IMR-90 (cell line): ENCODE measurements around the gene OR51G1. TPM values are rescaled to one million over a fixed set of nuclear protein-coding genes. Genes with fewer than 3 reads are reported as not detected.
"Not testable (repeated sequence)": the region's sequence is repeated elsewhere in the genome, so short reads cannot be mapped to it uniquely, and the experiment has no call there.

Experiments
- ATAC-seq: fragments of 200-7000 bp; cut with Tn5 transposase; 2 replicates; pipeline ENCODE4 v1.9.1; 2020; ENCODE audit warnings: low read depth, mild to moderate bottlenecking, moderate library complexity
- BruUV-seq: library from RNA; stranded (reverse); fragments of 400-500 nt; replicated peaks from 2 replicates; lab custom pipeline; 2021; lab: Mats Ljungman, UMichigan
- CTCF ChIA-PET: fragments of 300-600 bp; formaldehyde crosslinking; extraction: SDS; loops from one replicate; lab custom pipeline; 2021; ENCODE audit warnings: antibody characterized with exemption; lab: Yijun Ruan, JAX
- POLR2A ChIA-PET: fragments of 300-600 bp; sonication (Branson Sonifier 250); formaldehyde crosslinking; loops from one replicate; lab custom pipeline; 2022; ENCODE audit warnings: antibody characterized with exemption; ENCODE audit not compliant: unreplicated experiment; lab: Charles Lee
- DNase-seq: peaks from one replicate; pipeline ENCODE4 v3.0.0; 2013
- H2AFZ ChIP-seq: replicated peaks from 2 replicates; pipeline ENCODE3; 2013; ENCODE audit warnings: low read length, mild to moderate bottlenecking; ENCODE audit not compliant: poor library complexity
- H2AK5ac ChIP-seq: 2 replicates; pipeline ENCODE4 v1.6.1; 2013; ENCODE audit warnings: low read depth, low read length, inconsistent platforms
- H2AK9ac ChIP-seq: replicated peaks from 2 replicates; pipeline ENCODE3; 2013; ENCODE audit warnings: mild to moderate bottlenecking, low read depth, low read length, moderate library complexity; ENCODE audit not compliant: poor library complexity
- H2BK120ac ChIP-seq: 2 replicates; pipeline ENCODE4 v1.6.1; 2013; ENCODE audit warnings: low read depth, low read length, inconsistent platforms
- H2BK15ac ChIP-seq: 3 replicates; pipeline ENCODE4 v1.6.1; 2013; ENCODE audit warnings: low read depth, low read length, inconsistent platforms
- H2BK20ac ChIP-seq: 2 replicates; pipeline ENCODE4 v1.6.1; 2013; ENCODE audit warnings: low read depth, mild to moderate bottlenecking, inconsistent platforms, low read length, moderate library complexity
- H2BK5ac ChIP-seq: 2 replicates; pipeline ENCODE4 v1.6.1; 2013; ENCODE audit warnings: mild to moderate bottlenecking, low read depth, low read length, inconsistent platforms; ENCODE audit not compliant: poor library complexity, severe bottlenecking
- H3K14ac ChIP-seq: replicated peaks from 2 replicates; pipeline ENCODE4 v1.6.1; 2013; ENCODE audit warnings: low read depth, low read length, inconsistent platforms
- H3K18ac ChIP-seq: 2 replicates; pipeline ENCODE4 v1.6.1; 2013; ENCODE audit warnings: low read depth, low read length, control low read depth
- H3K23ac ChIP-seq: 2 replicates; pipeline ENCODE4 v1.6.1; 2013; ENCODE audit warnings: low read depth, low read length, inconsistent platforms
- H3K27ac ChIP-seq: 2 replicates; pipeline ENCODE4 v1.5.1; 2013; ENCODE audit warnings: mild to moderate bottlenecking, control low read depth, low read length; ENCODE audit not compliant: insufficient read depth
- H3K27me3 ChIP-seq: 2 replicates; pipeline ENCODE4 v1.6.1; 2013; ENCODE audit warnings: low read length; ENCODE audit not compliant: control insufficient read depth, insufficient read depth
- H3K36me3 ChIP-seq: 2 replicates; pipeline ENCODE4 v1.6.1; 2013; ENCODE audit warnings: low read length, mixed read lengths; ENCODE audit not compliant: control insufficient read depth, insufficient read depth
- H3K4ac ChIP-seq: 2 replicates; pipeline ENCODE4 v1.6.1; 2013; ENCODE audit warnings: low read depth, low read length, inconsistent platforms
- H3K4me1 ChIP-seq: 2 replicates; pipeline ENCODE4 v1.6.1; 2013; ENCODE audit warnings: low read length, mixed read lengths; ENCODE audit not compliant: control insufficient read depth, insufficient read depth
- H3K4me2 ChIP-seq: 2 replicates; pipeline ENCODE4 v1.6.1; 2013; ENCODE audit warnings: low read depth, mild to moderate bottlenecking, control low read depth, low read length, moderate library complexity
- H3K4me3 ChIP-seq: 2 replicates; pipeline ENCODE4 v1.5.1; 2013; ENCODE audit warnings: low read depth, mild to moderate bottlenecking, control low read depth, low read length, moderate library complexity; ENCODE audit not compliant: insufficient read depth
- H3K56ac ChIP-seq: 2 replicates; pipeline ENCODE4 v1.6.1; 2013; ENCODE audit warnings: low read length, inconsistent platforms; ENCODE audit not compliant: insufficient read depth; ENCODE audit errors: extremely low read depth
- H3K79me1 ChIP-seq, 2 experiments: 2 replicates each; pipeline ENCODE4 v1.6.1; 2013; ENCODE audit warnings: low read length in 2 of 2, inconsistent platforms in 1 of 2, low read depth in 1 of 2
- H3K9ac ChIP-seq: 2 replicates; pipeline ENCODE4 v1.6.1; 2013; ENCODE audit warnings: low read depth, low read length, control low read depth
- H3K9me1 ChIP-seq: 2 replicates; pipeline ENCODE4 v1.6.1; 2013; ENCODE audit warnings: low read length, inconsistent platforms; ENCODE audit not compliant: insufficient read depth
- H3K9me3 ChIP-seq: 2 replicates; pipeline ENCODE4 v1.6.1; 2013; ENCODE audit warnings: low read length; ENCODE audit not compliant: control insufficient read depth, insufficient read depth
- H4K20me1 ChIP-seq: 2 replicates; pipeline ENCODE4 v1.6.1; 2013; ENCODE audit warnings: low read length, inconsistent platforms; ENCODE audit not compliant: insufficient read depth
- H4K5ac ChIP-seq: 2 replicates; pipeline ENCODE4 v1.6.1; 2013; ENCODE audit warnings: mild to moderate bottlenecking, low read depth, low read length, control low read depth
- H4K8ac ChIP-seq, 2 experiments: 2 replicates each; pipeline ENCODE4 v1.6.1; 2013; ENCODE audit warnings: low read depth in 2 of 2, low read length in 2 of 2, control low read depth in 1 of 2, inconsistent platforms in 1 of 2
- H4K91ac ChIP-seq: 2 replicates; pipeline ENCODE4 v1.6.1; 2013; ENCODE audit warnings: low read depth, low read length, inconsistent platforms; ENCODE audit not compliant: insufficient read depth
- WGBS, 2 experiments: methylation state at CpG; one replicate each; pipeline versions ENCODE4 v1.1.5 to v1.1.7; 2013; ENCODE audit warnings: missing lambda C conversion rate in 2 of 2; ENCODE audit not compliant: insufficient read length in 1 of 2; ENCODE audit errors: extremely low coverage in 2 of 2; 5-methylcytosine and 5-hydroxymethylcytosine counted together
- dilution Hi-C: fragments of 300-500 bp; cut with HindIII; formaldehyde crosslinking; loops from one replicate; pipeline ENCODE4 v1.14.3; 2018; ENCODE audit warnings: low sequenced_read_pairs; ENCODE audit not compliant: unreplicated experiment
- in situ Hi-C: fragments of 300-500 bp; cut with MboI; formaldehyde crosslinking; loops from 3 replicates; pipeline ENCODE4 v1.14.3; 2019; ENCODE audit warnings: low sequenced_read_pairs, inconsistent platforms, mixed read lengths
- intact Hi-C: fragments of 100-400 bp; cut with micrococcal nuclease; formaldehyde crosslinking; loops from 2 replicates; pipeline ENCODE4 v1.10.0; 2022
- polyA plus RNA-seq, 3 experiments: library from polyadenylated mRNA; depleted of rRNA; stranded (reverse); fragments of >200 nt; gene quantifications; 2 replicates each; pipeline ENCODE4 v1.2.3, GENCODE V29; 2012; ENCODE audit warnings: low replicate concordance in 1 of 3
- total RNA-seq: library from RNA; depleted of rRNA; stranded (reverse); fragments of >200 nt; gene quantifications from 2 replicates; pipeline ENCODE4 v1.2.3, GENCODE V29; 2012

OR51G1 gene
- total and polyA plus RNA-seq, 2 of the 4 experiments (the other 2 are of a cell fraction) = not detected

- H3K27me3 ChIP-seq, H3K27ac ChIP-seq, H3K4me3 ChIP-seq, H3K79me1 ChIP-seq, H3K36me3 ChIP-seq, H3K9me3 ChIP-seq, H2AK5ac ChIP-seq, dilution Hi-C loops, BruUV-seq, intact Hi-C loops, H2BK15ac ChIP-seq, H3K4me1 ChIP-seq, ATAC-seq, H2AFZ ChIP-seq, H3K18ac ChIP-seq, H3K14ac ChIP-seq, H4K5ac ChIP-seq, H4K8ac ChIP-seq, H3K9ac ChIP-seq, in situ Hi-C loops, H2AK9ac ChIP-seq, H2BK120ac ChIP-seq, H4K91ac ChIP-seq, H2BK5ac ChIP-seq, H4K20me1 ChIP-seq, DNase-seq, H3K9me1 ChIP-seq, H3K4me2 ChIP-seq, H3K23ac ChIP-seq, H3K4ac ChIP-seq, POLR2A ChIA-PET, CTCF ChIA-PET, H2BK20ac ChIP-seq, H3K56ac ChIP-seq: not testable (repeated sequence)
- WGBS, 2 experiments = no CpG with 5 or more reads among the region's 2 CpGs
These were observed 31.5 kb upstream of the OR51G1 start, which contains the start of gene OR51A2 for GRCh38 chr11:4955613-4956012. Gene OR51A2, minus strand, starts transcription at chr11:4955713. Its CDS starts 0 bp downstream, at chr11:4955713.
